ENCODE data around the gene PIK3R5. TPM values are rescaled to one million over a fixed set of nuclear protein-coding genes. Genes with fewer than 3 reads are reported as not detected.
"Not testable (repeated sequence)": the region's sequence is repeated elsewhere in the genome, so short reads cannot be mapped to it uniquely, and the experiment has no call there.

Gene PIK3R5
- total RNA-seq, 1 donor from 2014 or later, result 0.30 TPM

DNA sequence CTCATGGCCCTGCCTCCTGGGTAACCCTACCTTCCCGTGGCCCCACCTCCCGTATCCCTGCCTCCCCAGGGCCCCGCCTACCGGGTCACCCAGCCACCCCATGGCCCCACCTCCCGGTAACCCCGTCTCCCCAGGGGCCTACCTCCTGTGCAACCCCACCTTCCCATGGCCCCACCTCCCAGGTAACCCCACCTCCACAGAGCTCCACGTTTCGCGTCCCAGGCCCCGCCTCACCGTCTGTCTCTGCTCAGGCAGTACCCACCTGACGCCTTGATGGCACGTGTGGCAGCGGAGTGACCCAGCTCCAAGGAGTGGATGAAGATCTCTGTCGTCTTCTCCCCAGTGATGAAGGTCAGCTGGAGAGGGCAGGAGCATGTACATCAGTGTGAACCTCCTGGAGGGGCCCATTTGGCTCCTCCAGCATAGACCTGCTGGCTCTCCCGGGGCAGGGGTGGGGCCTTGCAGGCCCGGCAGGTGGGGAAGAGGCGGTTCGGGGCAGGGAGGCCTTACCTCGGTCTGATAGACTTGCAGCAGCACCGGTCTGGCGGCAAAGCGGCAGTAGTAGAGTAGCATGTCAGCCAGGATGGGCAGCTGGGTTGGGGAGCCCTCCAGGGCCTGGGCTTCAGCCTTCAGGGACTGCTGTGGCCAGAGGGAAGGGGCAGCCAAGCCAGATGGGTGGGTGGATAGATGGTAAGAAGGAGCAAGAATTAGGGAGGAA, 79.4 kb downstream of the PIK3R5 start:
- no peak for FAIRE-seq
- H3K9ac ChIP-seq (ENCODE audit: low read length), result no peak overlapping the region
- H3K9me3 Mint-ChIP-seq (ENCODE audit: unreplicated experiment), result peaks cover 5% of the 10 kb centered on the region
- H3K4me1 Mint-ChIP-seq (ENCODE audit: low read depth, unreplicated experiment), result no peaks in the 10 kb centered on the region
- no peaks in the 10 kb centered on the region for H3K36me3 ChIP-seq (ENCODE audit: insufficient read depth, low read length)
- no peak overlapping the region for H3K4me2 ChIP-seq (ENCODE audit: low read length)
- no peak overlapping the region for H3K4me3 ChIP-seq (ENCODE audit: insufficient read depth, low read depth, low read length)
- no peak for TF ChIP-seq CTCF (IDR thresholded peaks at IDR 0.05; ENCODE audit: insufficient read depth, low read depth, low read length)
- TF ChIP-seq EZH2 (IDR thresholded peaks at IDR 0.05; ENCODE audit: insufficient read depth, low read length), result no peak
- no peak overlapping the region for H2AFZ ChIP-seq (ENCODE audit: low read depth, low read length)
- no peak overlapping the region for H3K27ac ChIP-seq (ENCODE audit: low read depth, low read length)
- no peaks in the 10 kb centered on the region for H3K36me3 Mint-ChIP-seq (ENCODE audit: low read depth, unreplicated experiment)
- H3K27me3 ChIP-seq (ENCODE audit: insufficient read depth, low read length), result no peaks in the 10 kb centered on the region
- no peaks in the 10 kb centered on the region for H3K9me3 ChIP-seq (ENCODE audit: insufficient read depth, low read depth, low read length)
- no peaks in the 10 kb centered on the region for H4K20me1 ChIP-seq (ENCODE audit: insufficient read depth, low read length)
- H3K79me2 ChIP-seq (ENCODE audit: insufficient read depth, low read length), result no peaks in the 10 kb centered on the region
- H3K27ac Mint-ChIP-seq (ENCODE audit: unreplicated experiment), result no peak overlapping the region
- H3K4me1 ChIP-seq (ENCODE audit: insufficient read depth, low read length), result no peaks in the 10 kb centered on the region
- no peak overlapping the region for H3K4me3 Mint-ChIP-seq (ENCODE audit: unreplicated experiment)
- H3K27me3 Mint-ChIP-seq (ENCODE audit: low read depth, unreplicated experiment), result peaks cover 22% of the 10 kb centered on the region
- DNase-seq (ENCODE audit: low read depth), result no peak

DNA sequence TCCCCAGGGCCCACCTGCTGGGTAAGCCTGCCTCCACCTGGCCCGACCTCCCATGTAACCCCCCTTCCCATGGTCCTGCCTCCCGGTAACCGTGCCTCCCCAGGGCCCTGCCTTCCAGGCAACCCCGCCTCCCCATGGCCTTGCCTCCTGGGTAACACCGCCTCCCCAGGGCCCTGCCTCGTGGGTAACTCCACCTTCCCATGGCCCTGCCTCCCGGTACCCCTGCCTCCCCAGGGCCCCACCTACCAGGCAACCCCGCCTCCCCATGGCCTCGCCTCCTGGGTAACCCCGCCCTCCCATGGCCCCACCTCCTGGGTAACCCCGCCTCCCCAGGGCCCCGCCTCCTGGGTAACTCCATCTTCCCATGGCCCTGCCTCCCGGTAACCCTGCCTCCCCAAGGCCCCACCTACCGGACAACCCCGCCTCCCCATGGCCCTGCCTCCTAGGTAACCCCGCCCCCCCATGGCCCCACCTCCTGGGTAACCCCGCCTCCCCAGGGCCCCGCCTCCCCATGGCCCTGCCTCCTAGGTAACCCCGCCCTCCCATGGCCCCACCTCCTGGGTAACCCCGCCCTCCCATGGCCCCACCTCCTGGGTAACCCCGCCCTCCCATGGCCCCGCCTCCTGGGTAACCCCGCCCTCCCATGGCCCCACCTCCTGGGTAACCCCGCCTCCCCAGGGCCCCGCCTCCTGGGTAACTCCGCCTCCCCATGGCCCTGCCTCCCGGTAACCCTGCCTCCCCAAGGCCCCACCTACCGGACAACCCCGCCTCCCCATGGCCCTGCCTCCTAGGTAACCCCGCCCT, 80.1 kb downstream of the PIK3R5 start:
- H2AFZ ChIP-seq (ENCODE audit: low read depth, low read length); FAIRE-seq; H3K9ac ChIP-seq (ENCODE audit: low read length); DNase-seq (ENCODE audit: low read depth); H3K36me3 ChIP-seq (ENCODE audit: insufficient read depth, low read length); H3K79me2 ChIP-seq (ENCODE audit: insufficient read depth, low read length); H3K27ac Mint-ChIP-seq (ENCODE audit: unreplicated experiment); H3K36me3 Mint-ChIP-seq (ENCODE audit: low read depth, unreplicated experiment); H3K4me1 ChIP-seq (ENCODE audit: insufficient read depth, low read length); H3K9me3 Mint-ChIP-seq (ENCODE audit: unreplicated experiment); H4K20me1 ChIP-seq (ENCODE audit: insufficient read depth, low read length); H3K4me3 Mint-ChIP-seq (ENCODE audit: unreplicated experiment); H3K4me1 Mint-ChIP-seq (ENCODE audit: low read depth, unreplicated experiment); H3K27ac ChIP-seq (ENCODE audit: low read depth, low read length); H3K9me3 ChIP-seq (ENCODE audit: insufficient read depth, low read depth, low read length); H3K27me3 ChIP-seq (ENCODE audit: insufficient read depth, low read length); H3K4me3 ChIP-seq (ENCODE audit: insufficient read depth, low read depth, low read length); H3K4me2 ChIP-seq (ENCODE audit: low read length): not testable (repeated sequence)
- peaks cover 25% of the 10 kb centered on the region for H3K27me3 Mint-ChIP-seq (ENCODE audit: low read depth, unreplicated experiment)

GRCh38 chr17:8884336-8884990, 81.0 kb downstream of the PIK3R5 start:
- H3K4me1 ChIP-seq (ENCODE audit: insufficient read depth, low read length), result no peaks in the 10 kb centered on the region
- no peaks in the 10 kb centered on the region for H3K9me3 ChIP-seq (ENCODE audit: insufficient read depth, low read depth, low read length)
- H3K4me3 Mint-ChIP-seq (ENCODE audit: unreplicated experiment), result no peak overlapping the region
- H3K27ac ChIP-seq (ENCODE audit: low read depth, low read length), result no peak overlapping the region
- no peak overlapping the region for H3K4me3 ChIP-seq (ENCODE audit: insufficient read depth, low read depth, low read length)
- H2AFZ ChIP-seq (ENCODE audit: low read depth, low read length), result no peak overlapping the region
- peaks cover 5% of the 10 kb centered on the region for H3K9me3 Mint-ChIP-seq (ENCODE audit: unreplicated experiment)
- H3K79me2 ChIP-seq (ENCODE audit: insufficient read depth, low read length), result no peaks in the 10 kb centered on the region
- DNase-seq (ENCODE audit: low read depth), result no peak
- H3K36me3 ChIP-seq (ENCODE audit: insufficient read depth, low read length), result no peaks in the 10 kb centered on the region
- H3K4me2 ChIP-seq (ENCODE audit: low read length), result no peak overlapping the region
- H3K27me3 ChIP-seq (ENCODE audit: insufficient read depth, low read length), result no peaks in the 10 kb centered on the region
- TF ChIP-seq EZH2 (IDR thresholded peaks at IDR 0.05; ENCODE audit: insufficient read depth, low read length) (no peak), CTCF (IDR thresholded peaks at IDR 0.05; ENCODE audit: insufficient read depth, low read depth, low read length) (no peak)
- no peaks in the 10 kb centered on the region for H3K4me1 Mint-ChIP-seq (ENCODE audit: low read depth, unreplicated experiment)
- peaks cover 30% of the 10 kb centered on the region for H3K27me3 Mint-ChIP-seq (ENCODE audit: low read depth, unreplicated experiment)
- no peak overlapping the region for H3K9ac ChIP-seq (ENCODE audit: low read length)
- no peaks in the 10 kb centered on the region for H3K36me3 Mint-ChIP-seq (ENCODE audit: low read depth, unreplicated experiment)
- no peak for FAIRE-seq
- no peak overlapping the region for H3K27ac Mint-ChIP-seq (ENCODE audit: unreplicated experiment)
- H4K20me1 ChIP-seq (ENCODE audit: insufficient read depth, low read length), result no peaks in the 10 kb centered on the region

Measured in astrocyte (in vitro differentiated cells and primary cell).